AG04449 (cell line): ENCODE data around the gene SRGAP3.

Source experiments
- CTCF ChIA-PET: fragments of 350-600 bp; formaldehyde crosslinking; extraction: SDS; loops from one replicate; lab custom pipeline; 2021; ENCODE audit warnings: antibody characterized with exemption; lab: Yijun Ruan, JAX
- POLR2A ChIA-PET: fragments of 400-600, 350-600 bp; formaldehyde crosslinking; extraction: SDS; loops from one replicate; lab custom pipeline; 2020; ENCODE audit warnings: antibody characterized with exemption, inconsistent platforms; lab: Yijun Ruan, JAX
- DNase-seq: peaks from one replicate; pipeline ENCODE4 v3.0.0-alpha.2; 2010; ENCODE audit warnings: low read depth, low spot score
- H3K4me3 ChIP-seq: 2 replicates; pipeline ENCODE4 v1.5.1; 2011; ENCODE audit warnings: low read depth, mild to moderate bottlenecking, control low read depth, low read length
- TF ChIP-seq, protein P1 (sequence below): IDR thresholded peaks from one replicate; pipeline ENCODE4 v1.5.1; 2011; ENCODE audit warnings: mild to moderate bottlenecking, moderate library complexity, low read length, control low read depth, inconsistent platforms; ENCODE audit not compliant: insufficient read depth; ENCODE audit errors: missing control alignments

Gene SRGAP3

DNA sequence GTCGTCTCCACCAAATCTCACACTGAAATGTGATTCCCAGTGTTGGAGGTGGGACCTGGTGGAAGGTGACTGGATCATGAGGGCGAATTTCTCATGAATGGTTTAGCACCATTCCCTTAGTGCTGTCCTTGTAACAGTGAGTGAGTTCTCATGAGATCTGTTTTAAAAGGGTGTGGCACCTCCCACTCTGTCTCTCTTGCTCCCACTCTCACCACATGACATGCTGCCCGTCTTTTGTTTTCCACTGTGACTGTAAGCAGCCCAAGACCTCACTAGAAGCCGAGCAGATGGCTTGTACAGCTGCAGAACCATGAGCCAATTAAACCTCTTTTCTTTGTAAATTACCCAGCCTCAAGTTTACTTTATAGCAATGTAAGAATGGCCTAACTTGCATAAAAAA is 307.3 kb downstream of the SRGAP3 start:
- no peak overlapping the region for H3K4me3 ChIP-seq
- ChIA-PET POLR2A (no interaction called here), CTCF (interaction anchor here (10.8 kb wide), 1 partner anchor 172 kb away, joined by 95 read pairs; the partner anchor contains the start of gene OXTR)
- TF ChIP-seq, protein P1, sequence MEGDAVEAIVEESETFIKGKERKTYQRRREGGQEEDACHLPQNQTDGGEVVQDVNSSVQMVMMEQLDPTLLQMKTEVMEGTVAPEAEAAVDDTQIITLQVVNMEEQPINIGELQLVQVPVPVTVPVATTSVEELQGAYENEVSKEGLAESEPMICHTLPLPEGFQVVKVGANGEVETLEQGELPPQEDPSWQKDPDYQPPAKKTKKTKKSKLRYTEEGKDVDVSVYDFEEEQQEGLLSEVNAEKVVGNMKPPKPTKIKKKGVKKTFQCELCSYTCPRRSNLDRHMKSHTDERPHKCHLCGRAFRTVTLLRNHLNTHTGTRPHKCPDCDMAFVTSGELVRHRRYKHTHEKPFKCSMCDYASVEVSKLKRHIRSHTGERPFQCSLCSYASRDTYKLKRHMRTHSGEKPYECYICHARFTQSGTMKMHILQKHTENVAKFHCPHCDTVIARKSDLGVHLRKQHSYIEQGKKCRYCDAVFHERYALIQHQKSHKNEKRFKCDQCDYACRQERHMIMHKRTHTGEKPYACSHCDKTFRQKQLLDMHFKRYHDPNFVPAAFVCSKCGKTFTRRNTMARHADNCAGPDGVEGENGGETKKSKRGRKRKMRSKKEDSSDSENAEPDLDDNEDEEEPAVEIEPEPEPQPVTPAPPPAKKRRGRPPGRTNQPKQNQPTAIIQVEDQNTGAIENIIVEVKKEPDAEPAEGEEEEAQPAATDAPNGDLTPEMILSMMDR, result no peak
- DNase-seq, result no peak

DNA sequence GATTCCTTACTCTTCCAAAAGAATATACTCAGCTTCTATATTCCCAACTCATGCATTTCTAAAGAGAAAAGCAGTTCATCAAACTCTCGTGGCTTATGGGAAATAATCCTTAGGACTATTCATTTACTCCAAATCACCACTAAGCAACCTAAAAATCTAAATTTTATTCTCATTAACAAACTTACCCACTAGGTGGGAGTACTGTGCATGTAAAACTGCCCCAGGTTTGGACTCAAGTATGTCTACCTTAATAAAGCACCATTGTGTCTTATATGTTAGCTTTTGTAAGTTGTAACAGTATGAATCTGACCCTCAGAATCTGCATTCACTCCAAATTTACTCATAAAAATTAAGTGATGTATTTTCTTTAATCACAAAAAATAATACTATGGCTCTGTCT is 311.4 kb downstream of the SRGAP3 start:
- DNase-seq, result no peak
- ChIA-PET CTCF (interaction anchor here (0.6 to 10.8 kb wide), 18 partner anchors 9 to 183 kb away, joined by 3 to 95 read pairs (median 5); partner anchors contain the start of gene OXTR), POLR2A (no interaction called here)
- H3K4me3 ChIP-seq, result no peak overlapping the region
- TF ChIP-seq, protein P1, result peak; percentile 28

DNA sequence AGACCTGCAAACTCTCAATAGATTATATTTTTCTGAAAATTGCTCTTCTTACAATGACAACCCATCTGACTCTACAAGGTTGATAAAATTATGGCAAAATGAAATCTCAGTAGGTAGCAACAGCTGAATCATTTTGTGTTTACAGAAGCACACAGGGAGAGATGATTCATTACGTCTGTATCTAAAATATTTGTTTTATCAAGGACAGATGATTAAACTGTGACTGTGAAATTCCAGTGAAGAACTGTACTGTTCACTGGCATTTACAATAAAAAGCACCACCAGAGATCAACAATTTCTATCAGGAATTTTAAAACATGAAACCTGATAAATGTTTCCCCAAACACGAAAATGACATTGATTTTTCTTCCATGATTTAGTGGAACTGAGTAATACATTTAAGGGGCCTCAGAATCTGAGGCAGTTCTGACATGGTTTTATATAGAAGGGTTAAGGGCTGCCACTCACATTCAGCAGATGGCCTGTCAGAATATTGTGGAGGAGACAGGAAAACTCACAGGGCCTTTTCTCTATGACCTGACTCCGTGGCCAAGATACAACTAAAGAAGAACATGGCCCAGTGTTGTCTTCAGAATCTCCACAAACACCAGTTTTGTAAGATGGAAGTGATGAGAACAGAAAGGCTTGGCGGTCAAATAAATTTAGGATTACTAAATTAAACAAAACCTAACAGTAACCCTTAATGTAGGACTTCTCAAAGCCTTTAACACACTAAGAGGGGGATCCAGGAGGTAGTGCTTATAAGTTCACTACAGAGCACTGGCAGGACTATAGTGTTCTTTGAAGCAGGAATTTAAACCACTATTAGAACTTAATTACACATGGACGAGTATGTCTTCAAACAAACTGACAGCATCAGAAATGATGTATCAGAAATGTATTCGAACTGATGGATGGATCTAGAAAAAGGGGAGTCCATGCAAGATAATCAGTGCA is 312.1 kb downstream of the SRGAP3 start:
- H3K4me3 ChIP-seq, result no peak overlapping the region
- ChIA-PET CTCF (interaction anchor here (0.7 to 10.8 kb wide), 22 partner anchors 9 to 365 kb away, joined by 3 to 95 read pairs (median 5); partner anchors contain the start of gene OXTR), POLR2A (no interaction called here)
- TF ChIP-seq, protein P1, result no peak
- peak; percentile 59 for DNase-seq

DNA sequence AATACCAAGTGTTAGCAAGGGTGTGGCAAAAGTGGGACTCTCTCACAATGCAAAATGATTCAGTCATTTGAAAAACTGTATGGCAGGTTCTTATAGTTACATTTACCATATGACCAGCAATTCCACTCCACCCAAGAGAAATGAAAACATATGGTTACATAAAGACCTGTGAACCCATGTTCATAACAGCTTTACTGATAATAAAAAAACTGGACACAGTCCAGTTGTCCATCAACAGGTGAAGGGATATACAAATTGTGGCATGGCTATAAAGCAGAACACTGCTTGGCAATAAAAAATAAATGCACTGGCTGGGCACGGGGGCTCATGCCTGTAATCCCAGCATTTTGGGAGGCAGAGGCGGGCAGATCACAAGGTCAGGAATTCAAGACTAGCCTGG is 316.9 kb downstream of the SRGAP3 start:
- H3K4me3 ChIP-seq, result no peak overlapping the region
- ChIA-PET POLR2A (no interaction called here), CTCF (interaction anchor here (1.6 kb wide), 1 partner anchor 166 kb away, joined by 3 read pairs; no protein-coding TSS in a partner anchor)
- DNase-seq, result no peak
- TF ChIP-seq, protein P1, result no peak

DNA sequence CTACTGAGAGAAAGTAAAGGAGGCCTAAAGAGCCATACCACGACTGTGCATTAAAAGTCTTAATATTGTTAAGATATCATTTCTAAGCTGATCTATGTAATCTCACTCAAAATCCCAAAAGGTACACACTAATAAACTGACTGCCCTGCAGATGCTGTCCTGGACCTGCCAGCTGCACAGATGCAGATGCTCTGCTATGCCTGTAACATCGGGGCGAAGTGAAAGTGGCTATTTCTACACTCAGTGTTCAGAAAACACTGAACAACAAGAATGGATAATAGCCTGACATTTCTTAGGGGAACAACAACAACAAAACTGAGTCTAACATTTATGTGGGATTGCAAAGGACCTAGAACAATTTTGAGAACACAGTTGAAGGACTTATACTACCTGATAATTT is 318.1 kb downstream of the SRGAP3 start:
- ChIA-PET CTCF (interaction anchor here (1.0 to 1.6 kb wide), 2 partner anchors 8 to 165 kb away, joined by 3 read pairs; no protein-coding TSS in a partner anchor), POLR2A (no interaction called here)
- no peak for DNase-seq
- H3K4me3 ChIP-seq, result no peak overlapping the region
- TF ChIP-seq, protein P1, result no peak
